SU-DHL-6 (cell line): Measurements from ENCODE around the gene CINP.

Experiments
- H2AFZ ChIP-seq: fragments of 200-600 bp; sonication (generic); 2 replicates; pipeline ENCODE4 v1.6.1; 2014; ENCODE audit warnings: low read depth, mild to moderate bottlenecking, moderate library complexity, mixed read lengths, antibody characterized with exemption, low read length; ENCODE audit not compliant: severe bottlenecking
- H3F3A ChIP-seq: fragments of 200-600 bp; shearing (Covaris generic); 2 replicates; pipeline ENCODE4 v1.6.0; 2016; ENCODE audit warnings: antibody characterized with exemption, mild to moderate bottlenecking; ENCODE audit not compliant: insufficient read depth
- H3K27ac ChIP-seq: fragments of 200-600 bp; sonication (generic); 2 replicates; pipeline ENCODE4 v1.5.1; 2016; ENCODE audit warnings: low read depth, mild to moderate bottlenecking, low read length, moderate library complexity, mixed read lengths
- H3K27me3 ChIP-seq: fragments of 200-600 bp; sonication (generic), shearing (Covaris generic); 2 replicates; pipeline ENCODE4 v1.6.0; 2014; ENCODE audit warnings: mild to moderate bottlenecking, low read length
- H3K36me3 ChIP-seq: fragments of 200-600 bp; sonication (generic); 2 replicates; pipeline ENCODE4 v1.6.1; 2014; ENCODE audit warnings: mild to moderate bottlenecking, low read length, mixed read lengths
- H3K4me2 ChIP-seq: fragments of 300-600, 200-600 bp; shearing (Covaris generic), sonication (generic); 2 replicates; pipeline ENCODE4 v1.6.0; 2014; ENCODE audit warnings: low read length, low read depth, mild to moderate bottlenecking; ENCODE audit not compliant: poor library complexity, severe bottlenecking
- H3K4me3 ChIP-seq: fragments of 200-600 bp; sonication (generic); 2 replicates; pipeline ENCODE4 v1.5.1; 2014; ENCODE audit warnings: antibody characterized with exemption, low read length, mild to moderate bottlenecking, mixed read lengths; ENCODE audit not compliant: insufficient read depth, poor library complexity, severe bottlenecking
- H3K79me2 ChIP-seq: fragments of 200-600 bp; sonication (generic); 2 replicates; pipeline ENCODE4 v1.6.1; 2014; ENCODE audit warnings: mild to moderate bottlenecking, low read length, moderate library complexity; ENCODE audit not compliant: insufficient read depth
- H3K9ac ChIP-seq: fragments of 200-600 bp; sonication (generic); 2 replicates; pipeline ENCODE4 v1.7.0; 2014; ENCODE audit warnings: mild to moderate bottlenecking, low read length
- H3K9me2 ChIP-seq: fragments of 200-600 bp; sonication (generic); replicated peaks from 2 replicates; pipeline ENCODE4 v1.6.1; 2014; ENCODE audit warnings: low read length; ENCODE audit not compliant: insufficient read depth
- H3K9me3 ChIP-seq: fragments of 200-600 bp; sonication (generic); 2 replicates; pipeline ENCODE4 v1.6.1; 2014; ENCODE audit warnings: low read length, mixed read lengths; ENCODE audit not compliant: insufficient read depth
- H4K20me1 ChIP-seq: fragments of 200-600 bp; sonication (generic); 2 replicates; pipeline ENCODE4 v1.6.1; 2014; ENCODE audit warnings: low read depth, mild to moderate bottlenecking, antibody characterized with exemption, low read length, moderate library complexity, mixed read lengths
- EZH2phosphoT487 ChIP-seq: fragments of 200-600 bp; sonication (generic), shearing (Covaris generic); conservative IDR thresholded peaks from 2 replicates; pipeline ENCODE4 v1.6.1; 2018; ENCODE audit warnings: mild to moderate bottlenecking, antibody characterized with exemption, low read length, moderate library complexity, mixed read lengths
- TF ChIP-seq, protein P1 (sequence below): fragments of 200-600 bp; sonication (generic); IDR thresholded peaks from one replicate; pipeline ENCODE4 v1.5.1; 2017; ENCODE audit warnings: antibody characterized with exemption, mild to moderate bottlenecking, low read length, moderate library complexity; ENCODE audit not compliant: insufficient read depth, poor library complexity, severe bottlenecking

The CINP gene

DNA sequence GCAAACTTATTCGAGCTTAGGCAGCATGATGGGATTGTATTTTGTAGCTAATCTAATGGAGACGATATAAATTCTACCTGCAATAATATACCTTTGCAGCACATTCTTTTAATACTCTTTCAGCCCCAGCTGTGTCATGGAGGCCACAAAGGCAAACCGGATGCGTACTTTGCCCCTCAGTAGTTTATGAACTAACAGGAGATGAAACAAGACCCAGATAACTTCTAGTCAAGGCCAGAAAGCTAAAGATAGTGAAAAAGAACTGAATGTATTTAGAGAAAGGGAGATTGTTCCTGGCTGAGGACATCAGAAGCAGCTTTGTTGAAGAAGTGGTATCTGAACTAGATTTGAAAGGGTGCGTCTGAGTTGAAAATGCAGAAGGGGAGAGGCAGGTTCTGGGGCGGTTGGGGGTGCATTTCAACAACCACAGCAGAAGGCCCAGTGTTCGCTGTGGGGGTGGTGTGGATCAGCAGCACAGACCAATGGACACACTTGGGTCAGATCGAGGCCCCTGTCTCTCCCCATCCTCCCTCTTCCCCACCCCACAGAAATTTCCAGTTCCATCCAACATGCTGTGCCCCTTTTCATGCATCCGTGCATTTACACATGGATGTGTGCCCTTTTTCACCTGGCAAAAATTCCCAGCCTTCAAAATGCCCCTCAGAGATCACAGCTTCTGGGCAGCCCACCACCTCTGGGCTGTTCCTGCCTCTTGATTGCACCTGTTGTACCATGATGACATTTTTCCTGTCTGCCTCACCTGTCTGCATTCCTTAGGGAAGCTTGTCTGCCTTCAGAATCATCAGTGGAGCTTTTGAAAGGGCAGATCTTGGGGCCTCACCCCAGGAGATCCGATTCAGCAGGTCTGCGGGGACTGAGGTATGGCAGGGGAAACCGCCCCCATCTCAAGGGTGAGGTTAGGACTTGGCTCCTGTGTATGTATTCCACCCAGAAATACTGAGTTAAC is 41.0 kb downstream of the CINP start:
- no peak overlapping the region for H3K9ac ChIP-seq
- TF ChIP-seq EZH2phosphoT487, result no peak
- TF ChIP-seq, protein P1, sequence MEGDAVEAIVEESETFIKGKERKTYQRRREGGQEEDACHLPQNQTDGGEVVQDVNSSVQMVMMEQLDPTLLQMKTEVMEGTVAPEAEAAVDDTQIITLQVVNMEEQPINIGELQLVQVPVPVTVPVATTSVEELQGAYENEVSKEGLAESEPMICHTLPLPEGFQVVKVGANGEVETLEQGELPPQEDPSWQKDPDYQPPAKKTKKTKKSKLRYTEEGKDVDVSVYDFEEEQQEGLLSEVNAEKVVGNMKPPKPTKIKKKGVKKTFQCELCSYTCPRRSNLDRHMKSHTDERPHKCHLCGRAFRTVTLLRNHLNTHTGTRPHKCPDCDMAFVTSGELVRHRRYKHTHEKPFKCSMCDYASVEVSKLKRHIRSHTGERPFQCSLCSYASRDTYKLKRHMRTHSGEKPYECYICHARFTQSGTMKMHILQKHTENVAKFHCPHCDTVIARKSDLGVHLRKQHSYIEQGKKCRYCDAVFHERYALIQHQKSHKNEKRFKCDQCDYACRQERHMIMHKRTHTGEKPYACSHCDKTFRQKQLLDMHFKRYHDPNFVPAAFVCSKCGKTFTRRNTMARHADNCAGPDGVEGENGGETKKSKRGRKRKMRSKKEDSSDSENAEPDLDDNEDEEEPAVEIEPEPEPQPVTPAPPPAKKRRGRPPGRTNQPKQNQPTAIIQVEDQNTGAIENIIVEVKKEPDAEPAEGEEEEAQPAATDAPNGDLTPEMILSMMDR, result no peak
- no peak overlapping the region for H3K4me2 ChIP-seq
- no peak overlapping the region for H2AFZ ChIP-seq
- H3K4me3 ChIP-seq, result no peak overlapping the region
- H3K36me3 ChIP-seq, result no peaks in the 10 kb centered on the region
- no peaks in the 10 kb centered on the region for H3K79me2 ChIP-seq
- H3K27ac ChIP-seq, result no peak overlapping the region
- no peaks in the 10 kb centered on the region for H3K9me3 ChIP-seq
- H3K9me2 ChIP-seq, result no peaks in the 10 kb centered on the region
- H3K27me3 ChIP-seq, result no peaks in the 10 kb centered on the region
- H3F3A ChIP-seq, result peaks cover 8% of the 10 kb centered on the region
- no peaks in the 10 kb centered on the region for H4K20me1 ChIP-seq

GRCh38 chr14:102320671-102321455 is 41.8 kb downstream of the CINP start:
- Histone ChIP-seq H2AFZ (no peak overlapping the region), H3K9me3 (no peaks in the 10 kb centered on the region), H3K4me2 (peak overlapping the region; percentile 91), H3K27me3 (no peaks in the 10 kb centered on the region), H3K27ac (no peak overlapping the region; the same call in 1 of the 2 replicates), H3F3A (peaks cover 8% of the 10 kb centered on the region), H3K79me2 (no peaks in the 10 kb centered on the region), H3K9ac (peak overlapping the region; percentile 67), H4K20me1 (no peaks in the 10 kb centered on the region), H3K4me3 (no peak overlapping the region), H3K9me2 (no peaks in the 10 kb centered on the region), H3K36me3 (no peaks in the 10 kb centered on the region)
- TF ChIP-seq EZH2phosphoT487, result no peak
- TF ChIP-seq, protein P1, result no peak

DNA sequence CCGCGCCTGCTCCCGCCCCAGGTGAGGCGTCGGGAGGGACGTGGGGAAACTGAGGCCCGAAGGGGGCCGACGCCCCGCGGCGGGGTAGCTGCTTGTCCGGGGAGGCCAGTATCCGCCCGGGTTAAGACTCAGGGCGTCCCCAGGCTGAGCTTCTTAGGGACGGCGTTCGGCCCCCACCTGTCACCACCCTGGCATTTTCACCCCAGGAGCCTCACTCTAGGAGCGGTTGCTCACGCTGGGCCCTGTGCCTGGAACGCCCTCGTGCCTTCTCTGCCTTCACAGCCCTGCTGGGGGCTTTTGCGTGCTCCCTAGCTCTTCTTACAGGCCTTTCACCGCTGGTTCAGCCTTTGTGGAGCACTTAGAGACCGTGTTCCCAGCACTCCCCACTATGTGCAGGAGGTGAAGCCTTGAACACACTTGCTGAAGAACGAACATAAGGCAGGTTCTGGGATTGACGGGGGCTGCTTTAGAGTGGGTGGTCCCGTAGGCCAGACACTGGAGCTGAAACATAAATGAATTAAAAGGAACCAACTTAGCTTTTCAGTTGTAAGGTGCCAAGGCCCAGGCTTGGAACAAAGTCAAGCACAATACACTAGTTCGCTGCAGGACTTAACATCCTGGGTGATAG is 42.5 kb downstream of the CINP start:
- Histone ChIP-seq H3K27me3 (no peaks in the 10 kb centered on the region), H3K9me3 (no peaks in the 10 kb centered on the region), H3K9me2 (no peaks in the 10 kb centered on the region), H4K20me1 (no peaks in the 10 kb centered on the region), H3K4me3 (peak overlapping the region; percentile 67), H3F3A (peaks cover 8% of the 10 kb centered on the region), H2AFZ (peak overlapping the region; percentile 17), H3K79me2 (no peaks in the 10 kb centered on the region), H3K4me2 (peak overlapping the region; percentile 91), H3K9ac (peak overlapping the region; percentile 67), H3K27ac (peak overlapping the region; percentile 4; the same call in 1 of the 2 replicates), H3K36me3 (no peaks in the 10 kb centered on the region)
- no peak for TF ChIP-seq EZH2phosphoT487
- TF ChIP-seq, protein P1, result no peak
